Body of pancreas (tissue), 4 donors: Measurements from ENCODE around the gene ZRANB3. TPM values are rescaled to one million over a fixed set of nuclear protein-coding genes. Genes with fewer than 3 reads are reported as not detected.
"Not testable (repeated sequence)": the region's sequence is repeated elsewhere in the genome, so short reads cannot be mapped to it uniquely, and the experiment has no call there.

Source experiments
- ATAC-seq: fragments of 150-250 bp; one replicate; pipeline ENCODE4 v1.9.1; 2016
- DNase-seq, 4 donors: peaks; one replicate each; pipeline ENCODE4 v3.0.0-alpha.2; 2019
- H3K27ac ChIP-seq, 4 donors: fragments of 200-600 bp; sonication (generic); 1 replicate in 3 of 4; 2 replicates in 1 of 4; pipeline versions ENCODE4 v1.5.1 to v1.6.1; 2016 to 2019; ENCODE audit warnings: mild to moderate bottlenecking in 1 of 4, mixed read lengths in 1 of 4, moderate library complexity in 1 of 4
- H3K27me3 ChIP-seq, 2 donors: fragments of 200-600 bp; sonication (generic); one replicate each; pipeline ENCODE4 v1.6.0; 2016; ENCODE audit warnings: mild to moderate bottlenecking in 1 of 2
- H3K36me3 ChIP-seq, 2 donors: fragments of 200-600 bp; sonication (generic); replicated peaks in 1 of 2; 2 replicates each; pipeline ENCODE4 v1.5.1; 2016; ENCODE audit warnings: low read depth in 2 of 2; ENCODE audit not compliant: insufficient read depth in 1 of 2
- H3K4me1 ChIP-seq: fragments of 200-600 bp; sonication (generic); one replicate; pipeline ENCODE4 v1.6.0; 2016
- H3K4me3 ChIP-seq, 2 donors: fragments of 200-600 bp; sonication (generic); 1 replicate in 1 of 2; 2 replicates in 1 of 2; pipeline ENCODE4 v1.5.1; 2016 to 2019
- H3K9me3 ChIP-seq, 3 donors: fragments of 200-600 bp; sonication (generic); 1 replicate in 2 of 3; 2 replicates in 1 of 3; pipeline ENCODE4 v1.5.1; 2016
- POLR2A ChIP-seq, 3 donors: fragments of 450-650 bp; IDR thresholded peaks; one replicate each; pipeline ENCODE4 v1.6.1; 2016; ENCODE audit warnings: antibody characterized with exemption in 3 of 3, mild to moderate bottlenecking in 2 of 3
- WGBS, 2 donors: methylation state at CpG; one replicate each; pipeline ENCODE4 v1.1.5; 2017; 5-methylcytosine and 5-hydroxymethylcytosine counted together
- intact Hi-C: fragments of 100-400 bp; cut with DNase I; formaldehyde crosslinking; loops from one replicate; pipeline ENCODE4 v1.15.1; 2023
- total RNA-seq, 2 donors: library from RNA; depleted of rRNA; stranded (reverse); fragments of >200 nt; gene quantifications; one replicate each; pipeline ENCODE4 v1.1.0, GENCODE V29; 2016
- TF ChIP-seq, protein P1 (sequence below), 7 experiments: fragments of 450-650 bp in 4 of 7; fragments of 200-600 bp in 3 of 7; sonication (generic) in 3 of 7; IDR thresholded peaks; one replicate each; pipeline ENCODE4 v1.5.1; 2016 to 2019; ENCODE audit warnings: antibody characterized with exemption in 7 of 7

The ZRANB3 gene
- total RNA-seq, 2 donors from 2014 or later, result 3.4 to 10.2 TPM

DNA sequence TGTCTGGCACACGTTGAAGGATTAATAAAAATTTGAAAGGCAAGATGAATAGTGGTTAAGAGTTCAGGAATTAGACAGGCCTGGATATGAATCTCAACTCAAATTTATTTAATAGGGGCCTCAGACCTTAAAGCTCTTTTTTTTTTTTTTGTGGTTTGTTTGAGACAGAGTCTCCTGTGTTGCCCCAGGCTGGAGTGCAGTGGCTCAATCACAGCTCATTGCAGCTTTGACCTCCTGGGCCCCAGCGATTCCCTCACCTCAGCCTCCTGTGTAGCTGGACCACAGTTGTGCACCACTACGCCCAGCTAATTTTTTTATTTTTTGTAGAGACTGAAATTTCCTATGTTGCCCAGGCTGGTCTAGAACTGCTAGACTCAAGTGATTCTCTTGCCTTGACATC is 3.0 kb downstream of the ZRANB3 start:
- no peak for DNase-seq
- no peak overlapping the region for H3K4me3 ChIP-seq
- 77 to 93% methylated on average over 3 of the region's 3 CpGs for WGBS, 2 donors
- H3K27ac ChIP-seq, result no peak overlapping the region
- ATAC-seq, result no peak
- peaks cover 12% of the 10 kb centered on the region for H3K4me1 ChIP-seq
- H3K9me3 ChIP-seq, result no peaks in the 10 kb centered on the region
- no peaks in the 10 kb centered on the region for H3K36me3 ChIP-seq
- intact Hi-C loops, result no loop called here
- no peaks in the 10 kb centered on the region for H3K27me3 ChIP-seq
- TF ChIP-seq, protein P1, sequence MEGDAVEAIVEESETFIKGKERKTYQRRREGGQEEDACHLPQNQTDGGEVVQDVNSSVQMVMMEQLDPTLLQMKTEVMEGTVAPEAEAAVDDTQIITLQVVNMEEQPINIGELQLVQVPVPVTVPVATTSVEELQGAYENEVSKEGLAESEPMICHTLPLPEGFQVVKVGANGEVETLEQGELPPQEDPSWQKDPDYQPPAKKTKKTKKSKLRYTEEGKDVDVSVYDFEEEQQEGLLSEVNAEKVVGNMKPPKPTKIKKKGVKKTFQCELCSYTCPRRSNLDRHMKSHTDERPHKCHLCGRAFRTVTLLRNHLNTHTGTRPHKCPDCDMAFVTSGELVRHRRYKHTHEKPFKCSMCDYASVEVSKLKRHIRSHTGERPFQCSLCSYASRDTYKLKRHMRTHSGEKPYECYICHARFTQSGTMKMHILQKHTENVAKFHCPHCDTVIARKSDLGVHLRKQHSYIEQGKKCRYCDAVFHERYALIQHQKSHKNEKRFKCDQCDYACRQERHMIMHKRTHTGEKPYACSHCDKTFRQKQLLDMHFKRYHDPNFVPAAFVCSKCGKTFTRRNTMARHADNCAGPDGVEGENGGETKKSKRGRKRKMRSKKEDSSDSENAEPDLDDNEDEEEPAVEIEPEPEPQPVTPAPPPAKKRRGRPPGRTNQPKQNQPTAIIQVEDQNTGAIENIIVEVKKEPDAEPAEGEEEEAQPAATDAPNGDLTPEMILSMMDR (IDR thresholded peaks at IDR 0.05), result no peak
- no peak for TF ChIP-seq POLR2A (IDR thresholded peaks at IDR 0.05)

DNA sequence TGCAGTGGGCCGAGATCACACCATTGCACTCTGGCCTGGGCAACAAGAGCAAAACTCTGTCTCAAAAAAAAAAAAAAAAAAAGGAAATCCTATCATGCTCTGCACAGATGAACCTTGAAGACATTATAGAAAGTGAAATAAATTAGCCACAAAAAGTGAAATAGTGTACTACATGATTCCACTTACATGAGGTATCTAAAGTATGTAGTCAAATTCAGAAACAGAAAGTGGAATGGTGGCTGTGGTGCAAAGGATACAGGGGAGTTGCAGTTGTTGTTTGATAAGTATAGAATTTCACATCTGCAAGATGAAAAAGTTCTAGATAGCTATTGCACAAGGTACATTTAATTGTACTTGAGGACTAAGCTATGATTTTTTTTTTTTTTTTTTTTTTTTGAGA is 5.2 kb downstream of the ZRANB3 start:
- no peak for DNase-seq
- no peak overlapping the region for H3K4me3 ChIP-seq
- intact Hi-C loops, result no loop called here
- no peaks in the 10 kb centered on the region for H3K9me3 ChIP-seq
- no peak overlapping the region for H3K27ac ChIP-seq
- WGBS, 2 donors, result 88 to 91% methylated on average over 1 of the region's 1 CpG
- H3K4me1 ChIP-seq, result peaks cover 6% of the 10 kb centered on the region
- TF ChIP-seq, protein P1 (IDR thresholded peaks at IDR 0.05), result no peak
- TF ChIP-seq POLR2A (IDR thresholded peaks at IDR 0.05), result no peak
- H3K36me3 ChIP-seq, result no peaks in the 10 kb centered on the region
- ATAC-seq, result no peak
- H3K27me3 ChIP-seq, result no peaks in the 10 kb centered on the region

DNA sequence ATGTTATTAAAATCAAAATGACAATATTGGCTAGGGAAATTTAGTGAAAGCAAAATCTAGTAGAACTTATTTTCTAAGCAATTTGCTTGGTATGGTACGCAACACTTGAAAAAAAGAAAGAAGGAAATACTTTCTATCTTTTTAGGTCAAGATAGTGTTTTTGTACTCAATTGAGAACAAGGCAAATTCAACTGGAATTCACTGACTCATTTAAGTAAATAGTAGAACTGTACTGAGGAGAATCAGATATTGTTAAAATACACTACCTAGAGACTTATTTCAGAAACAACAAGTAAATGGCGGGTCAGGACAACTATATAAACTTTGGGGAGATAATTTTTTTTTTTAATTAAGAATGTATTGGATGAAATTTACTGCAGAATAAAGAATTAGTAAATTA is 18.9 kb downstream of the ZRANB3 start:
- Histone ChIP-seq H3K27ac (no peak overlapping the region), H3K9me3 (no peaks in the 10 kb centered on the region), H3K4me1 (no peaks in the 10 kb centered on the region), H3K36me3 (no peaks in the 10 kb centered on the region), H3K27me3 (no peaks in the 10 kb centered on the region), H3K4me3 (no peak overlapping the region)
- TF ChIP-seq POLR2A (IDR thresholded peaks at IDR 0.05), result no peak
- TF ChIP-seq, protein P1 (IDR thresholded peaks at IDR 0.05), result no peak
- ATAC-seq, result no peak
- 90 to 100% methylated on average over 2 of the region's 2 CpGs for WGBS, 2 donors
- intact Hi-C loops, result no loop called here
- DNase-seq, result no peak

DNA sequence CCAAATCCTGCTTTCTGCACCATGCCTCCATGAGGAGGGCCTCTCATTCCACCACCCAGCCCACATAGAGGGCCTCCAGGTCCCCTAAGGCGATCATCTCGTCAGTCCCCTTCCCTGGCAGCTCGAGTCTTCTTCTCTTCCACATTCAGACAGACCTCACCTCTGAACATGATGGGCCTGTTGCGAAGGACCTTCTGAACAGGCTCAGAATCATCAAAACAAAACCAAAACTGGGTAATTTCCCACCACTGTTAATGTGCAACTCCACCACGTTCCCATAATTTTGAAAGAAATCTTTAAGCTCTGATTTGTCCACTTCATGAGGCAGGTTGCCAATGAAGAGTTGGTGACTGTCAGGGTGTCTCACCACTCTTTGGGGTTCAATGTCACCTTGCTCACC is 20.4 kb downstream of the ZRANB3 start:
- intact Hi-C loops, result no loop called here
- ATAC-seq (no peak), DNase-seq (no peak)
- no peak for TF ChIP-seq POLR2A (IDR thresholded peaks at IDR 0.05)
- TF ChIP-seq, protein P1 (IDR thresholded peaks at IDR 0.05), result no peak
- Histone ChIP-seq H3K27me3 (no peaks in the 10 kb centered on the region), H3K27ac (no peak overlapping the region), H3K4me1 (no peaks in the 10 kb centered on the region), H3K9me3 (no peaks in the 10 kb centered on the region), H3K36me3 (no peaks in the 10 kb centered on the region), H3K4me3 (no peak overlapping the region)
- 89 to 98% methylated on average over 5 of the region's 5 CpGs for WGBS, 2 donors

DNA sequence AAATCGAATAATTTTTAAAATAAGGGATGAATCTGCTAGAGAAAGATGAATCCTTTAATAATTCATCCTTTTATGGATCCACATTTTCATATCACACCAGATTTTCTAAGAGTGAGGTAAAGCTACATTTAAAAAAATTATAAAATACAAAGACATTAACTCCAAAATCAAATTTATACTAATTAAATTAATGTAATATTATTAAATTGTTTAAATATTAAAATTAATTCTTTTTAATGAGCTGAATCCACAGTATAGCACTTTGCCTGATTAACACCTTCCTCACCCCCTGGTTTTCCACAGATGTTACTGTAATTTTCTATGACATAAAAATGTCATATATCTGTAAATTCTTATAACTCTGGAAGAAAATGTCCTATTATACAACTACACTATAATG is 26.2 kb downstream of the ZRANB3 start:
- intact Hi-C loops, result no loop called here
- TF ChIP-seq POLR2A (IDR thresholded peaks at IDR 0.05), result no peak
- TF ChIP-seq, protein P1 (IDR thresholded peaks at IDR 0.05), result no peak
- peaks cover 0 to 2% (median 0%) of the 10 kb centered on the region in 3 donors for H3K9me3 ChIP-seq
- no peak overlapping the region for H3K27ac ChIP-seq
- no peaks in the 10 kb centered on the region for H3K4me1 ChIP-seq
- no peaks in the 10 kb centered on the region for H3K27me3 ChIP-seq
- no peak for DNase-seq
- 82 to 85% methylated on average over 1 of the region's 1 CpG for WGBS, 2 donors
- H3K36me3 ChIP-seq, result no peaks in the 10 kb centered on the region
- no peak overlapping the region for H3K4me3 ChIP-seq
- ATAC-seq, result no peak

DNA sequence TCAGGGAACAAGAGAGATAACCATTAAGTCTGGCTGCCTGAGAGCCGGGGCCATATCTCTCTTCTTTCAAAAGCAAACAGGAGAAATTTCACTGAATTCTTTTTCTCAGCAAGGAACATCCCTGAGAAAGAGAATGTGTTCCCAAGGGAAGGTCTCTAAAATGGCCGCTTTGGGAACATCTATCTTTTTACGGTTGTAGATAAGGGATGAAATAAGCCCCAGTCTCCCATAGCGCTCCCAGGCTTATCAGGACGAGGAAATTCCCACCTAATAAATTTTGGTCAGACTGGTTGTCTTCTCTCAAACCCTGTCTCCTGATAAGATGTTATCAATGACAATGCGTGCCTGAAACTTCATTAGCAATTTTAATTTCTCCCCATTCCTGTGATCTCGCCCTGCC is 32.4 kb downstream of the ZRANB3 start:
- DNase-seq, result not testable (repeated sequence)

More for the DNA sequence above, 32.4 kb downstream of the ZRANB3 start:
- H3K36me3 ChIP-seq, ATAC-seq, H3K27ac ChIP-seq, H3K4me3 ChIP-seq, H3K4me1 ChIP-seq, intact Hi-C loops, H3K27me3 ChIP-seq, H3K9me3 ChIP-seq: not testable (repeated sequence)
- 94 to 96% methylated on average over 7 of the region's 7 CpGs for WGBS, 2 donors
